NCI-H774 (cell line): ENCODE results near the gene STX4.
"Not testable (repeated sequence)": the region's sequence is repeated elsewhere in the genome, so short reads cannot be mapped to it uniquely, and the experiment has no call there.

ENCODE experiments used
- DNase-seq: peaks from one replicate; lab custom pipeline; 2025; lab: John Stamatoyannopoulos, UW

Gene STX4

DNA sequence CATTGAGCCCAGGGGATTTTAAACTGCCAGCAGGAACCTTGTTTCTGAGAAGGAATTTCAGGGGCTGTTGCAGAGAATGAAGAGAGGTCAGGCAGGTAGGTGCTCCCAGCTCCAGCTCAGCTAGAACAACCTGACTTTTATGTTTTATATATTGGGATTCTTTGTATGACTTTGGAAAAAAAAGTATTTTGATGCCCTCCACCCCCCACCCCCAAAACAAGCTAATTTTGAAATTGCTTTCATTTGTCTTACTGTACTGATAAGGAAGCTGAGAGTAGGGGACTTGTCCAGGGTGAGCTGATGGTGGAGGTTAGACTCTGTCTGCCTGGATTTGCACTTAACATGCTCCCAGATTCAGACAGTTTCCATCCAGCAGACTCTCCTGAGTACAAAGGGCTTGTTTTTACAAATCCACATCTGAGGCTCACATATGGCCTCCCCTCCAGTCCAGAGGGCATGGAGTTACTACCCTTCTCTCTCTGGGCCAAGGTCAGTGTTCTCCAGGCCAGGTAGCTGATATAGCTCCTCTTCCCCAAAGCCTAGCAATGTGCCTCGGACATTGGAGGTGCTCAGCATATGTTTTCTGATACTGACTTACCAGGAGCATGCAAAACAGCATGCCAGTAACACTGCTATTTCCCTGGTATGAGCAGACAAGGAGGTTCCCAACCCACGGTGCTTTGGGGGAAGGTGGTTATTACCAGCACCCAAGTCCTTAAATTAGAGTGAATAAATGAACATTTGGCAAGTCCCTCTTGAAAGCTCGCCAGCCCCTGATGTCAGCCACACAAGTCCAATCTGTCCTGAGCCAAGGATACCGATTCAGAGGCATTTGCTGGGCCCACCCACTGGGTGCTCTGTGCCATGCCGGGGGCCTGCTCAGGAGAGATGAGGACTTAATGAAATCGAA is 34.3 kb upstream of the STX4 start:
- no peak for DNase-seq

DNA sequence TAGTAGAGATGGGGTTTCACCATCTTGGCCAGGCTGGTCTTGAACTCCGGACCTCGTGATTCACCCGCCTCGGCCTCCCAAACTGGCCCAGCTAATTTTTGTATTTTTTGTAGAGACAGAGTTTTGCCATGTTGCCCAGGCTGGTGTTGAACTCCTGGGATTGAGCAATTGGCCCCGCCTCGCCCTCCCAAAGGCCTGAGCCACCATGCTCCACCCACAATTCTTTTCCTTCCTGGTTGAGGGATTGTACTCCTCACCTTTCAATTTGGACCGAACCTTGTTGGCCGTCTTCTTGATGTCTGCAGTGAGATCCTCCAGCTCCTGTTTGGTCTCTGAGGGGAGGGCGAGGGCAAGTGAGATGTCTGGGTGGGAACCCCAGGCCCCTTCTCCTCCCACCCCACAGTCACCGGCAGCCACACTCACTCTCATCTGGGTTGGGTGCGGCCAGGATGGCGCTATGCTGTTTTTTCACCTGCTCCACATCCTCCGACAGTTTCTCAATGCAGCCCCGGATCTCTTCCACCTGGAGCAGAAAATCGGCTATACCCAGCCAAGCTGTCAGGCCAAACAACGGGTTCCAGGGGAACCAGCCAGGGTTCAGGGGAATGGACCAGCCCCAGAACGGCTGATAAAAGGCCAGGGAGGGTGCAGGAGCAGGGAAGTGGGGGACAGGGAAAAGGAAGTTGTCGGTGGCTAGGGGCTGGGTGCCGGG is 32.5 kb upstream of the STX4 start:
- no peak for DNase-seq

DNA sequence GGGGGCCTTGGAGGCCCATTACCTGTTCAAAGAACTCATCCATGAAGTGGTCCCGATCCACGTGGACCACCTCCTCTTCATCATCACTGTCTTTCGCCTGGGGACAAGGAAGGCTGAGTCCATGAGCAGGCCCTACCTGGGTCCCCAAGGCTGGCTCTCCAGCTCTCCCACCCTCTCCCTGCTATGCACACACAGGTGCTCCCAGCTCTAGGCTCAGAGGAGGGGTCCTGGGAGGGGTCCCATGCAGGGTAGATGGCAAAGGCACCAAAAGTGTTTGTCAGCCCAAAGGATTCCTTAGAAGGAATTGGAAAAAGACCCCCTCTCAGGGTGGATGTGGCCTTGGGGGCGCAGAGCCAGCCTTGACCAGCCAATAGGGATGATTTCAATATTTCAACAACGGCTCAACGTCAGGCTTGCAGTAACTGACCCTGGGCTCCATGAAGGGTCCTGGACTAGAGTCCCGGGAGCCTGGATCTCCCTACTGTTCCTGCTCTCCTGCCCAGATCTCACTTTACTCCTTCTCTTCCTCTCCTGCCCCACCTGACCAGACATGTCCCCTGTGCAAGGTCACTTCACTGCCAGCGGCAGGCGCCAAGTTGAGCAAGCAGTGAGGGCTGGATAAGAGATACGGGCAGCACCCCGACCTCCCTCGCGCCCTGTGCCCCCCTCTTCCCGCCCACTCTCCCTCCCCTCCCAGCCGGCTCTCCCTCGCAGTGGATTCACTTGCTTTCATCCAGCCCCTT is 31.7 kb upstream of the STX4 start:
- no peak for DNase-seq

DNA sequence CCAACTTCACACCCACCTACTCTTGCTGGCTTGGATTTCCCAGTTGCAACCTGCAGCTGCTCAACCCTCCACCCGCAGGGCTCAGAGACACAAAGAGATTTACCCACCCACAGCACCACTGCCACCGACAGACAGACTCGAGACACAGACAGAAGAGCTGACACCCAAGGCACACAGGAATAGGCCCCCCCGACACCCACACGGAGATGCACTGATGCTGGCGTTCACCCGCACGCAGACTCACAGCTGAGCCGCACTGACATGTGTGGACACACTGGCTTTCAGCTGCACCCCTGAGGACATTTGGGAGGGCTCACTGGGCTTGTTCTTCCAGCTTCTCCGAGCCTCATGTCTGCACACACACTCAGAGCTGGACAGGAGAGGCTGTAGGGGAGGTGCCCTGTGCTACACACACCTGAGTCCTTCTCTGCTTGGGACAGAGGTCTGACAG is 31.1 kb upstream of the STX4 start:
- DNase-seq: no peak

DNA sequence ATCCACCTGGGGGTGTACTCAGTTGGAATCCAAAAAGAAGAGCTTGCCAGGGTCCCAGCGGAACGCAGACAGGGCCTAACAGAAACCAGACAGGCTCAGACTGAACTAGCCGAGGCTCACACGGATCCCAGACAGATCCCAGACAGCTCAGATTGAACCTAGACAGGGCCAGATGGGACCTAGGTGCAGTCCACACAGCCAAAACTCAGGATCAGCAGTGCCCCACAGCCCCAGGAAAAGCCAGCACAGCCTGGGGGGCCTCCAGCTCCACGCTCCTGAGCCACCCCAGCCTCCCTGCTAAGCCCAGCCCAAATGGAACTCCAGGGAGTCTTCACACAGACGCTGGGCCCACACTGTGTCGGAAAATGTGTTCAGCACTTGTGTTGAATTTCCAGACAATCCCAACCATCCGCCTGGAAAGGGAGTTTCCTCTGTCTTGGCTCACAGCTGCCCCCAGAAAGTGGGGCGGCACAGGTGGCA is 30.5 kb upstream of the STX4 start:
- DNase-seq: no peak

- no peak for DNase-seq
Measured at GRCh38 chr16:31003744-31004143, 29.6 kb upstream of the STX4 start.

GRCh38 chr16:31004658-31005057 is 28.7 kb upstream of the STX4 start:
- no peak for DNase-seq

- no peak for DNase-seq
Measured at GRCh38 chr16:31005350-31006085, 27.8 kb upstream of the STX4 start.

DNA sequence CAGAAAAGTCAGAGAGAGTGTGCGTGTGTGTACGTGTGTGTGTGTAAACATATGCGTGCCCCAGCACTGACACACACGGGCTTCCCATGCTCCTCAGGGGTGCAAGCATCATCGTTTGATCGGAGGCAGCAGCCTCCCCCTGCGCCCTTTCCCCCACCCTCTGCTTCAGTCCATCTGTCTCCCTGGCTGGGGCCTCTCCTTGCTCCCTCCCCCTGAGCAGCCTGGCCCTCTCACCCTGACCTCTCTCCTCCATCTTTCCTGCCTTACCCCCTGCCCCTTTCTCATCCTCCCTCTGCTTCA is 27.3 kb upstream of the STX4 start:
- no peak for DNase-seq

- no peak for DNase-seq
Measured at GRCh38 chr16:31006589-31006988, 26.8 kb upstream of the STX4 start.

GRCh38 chr16:31007684-31008083 is 25.7 kb upstream of the STX4 start:
- DNase-seq: no peak

DNA sequence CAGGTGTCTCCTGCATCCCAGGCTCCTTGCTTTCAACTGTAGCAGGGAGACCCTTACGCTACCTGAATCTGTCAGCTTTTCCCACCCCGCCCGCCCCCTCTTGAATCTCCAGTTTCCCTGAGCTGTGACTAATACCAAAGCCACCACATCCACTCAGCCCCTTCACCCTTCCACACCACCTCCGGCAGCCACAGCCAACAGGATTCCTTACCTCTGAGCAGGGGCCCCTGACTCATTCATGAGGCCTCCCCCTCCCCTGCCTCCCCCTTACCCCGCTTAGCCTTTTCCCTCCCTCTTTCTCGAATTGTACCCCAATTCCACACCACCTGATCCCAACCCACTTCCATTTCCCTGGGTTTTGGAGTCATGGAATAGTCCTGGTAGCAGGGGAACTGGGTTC is 25.2 kb upstream of the STX4 start:
- DNase-seq: no peak

DNA sequence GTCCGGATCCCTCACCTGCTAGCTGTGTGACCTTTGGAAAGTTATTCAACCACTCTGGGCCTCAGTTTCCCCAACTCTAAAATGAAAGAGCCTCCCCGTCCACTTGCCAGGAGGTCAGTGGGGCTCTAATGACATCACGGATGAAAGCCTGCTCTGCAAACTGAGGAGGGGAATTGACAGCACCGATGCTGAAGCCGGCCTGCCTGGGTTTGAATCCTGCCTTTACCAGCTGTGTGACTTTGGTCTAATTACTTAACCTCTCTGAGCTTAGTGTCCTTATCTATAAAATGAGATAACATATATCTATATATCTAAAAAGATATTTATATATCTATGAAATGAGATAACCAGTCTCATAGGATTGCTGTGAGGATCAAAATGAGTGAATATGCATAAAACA is 24.8 kb upstream of the STX4 start:
- no peak for DNase-seq

GRCh38 chr16:31009120-31009519 is 24.2 kb upstream of the STX4 start:
- no peak for DNase-seq

DNA sequence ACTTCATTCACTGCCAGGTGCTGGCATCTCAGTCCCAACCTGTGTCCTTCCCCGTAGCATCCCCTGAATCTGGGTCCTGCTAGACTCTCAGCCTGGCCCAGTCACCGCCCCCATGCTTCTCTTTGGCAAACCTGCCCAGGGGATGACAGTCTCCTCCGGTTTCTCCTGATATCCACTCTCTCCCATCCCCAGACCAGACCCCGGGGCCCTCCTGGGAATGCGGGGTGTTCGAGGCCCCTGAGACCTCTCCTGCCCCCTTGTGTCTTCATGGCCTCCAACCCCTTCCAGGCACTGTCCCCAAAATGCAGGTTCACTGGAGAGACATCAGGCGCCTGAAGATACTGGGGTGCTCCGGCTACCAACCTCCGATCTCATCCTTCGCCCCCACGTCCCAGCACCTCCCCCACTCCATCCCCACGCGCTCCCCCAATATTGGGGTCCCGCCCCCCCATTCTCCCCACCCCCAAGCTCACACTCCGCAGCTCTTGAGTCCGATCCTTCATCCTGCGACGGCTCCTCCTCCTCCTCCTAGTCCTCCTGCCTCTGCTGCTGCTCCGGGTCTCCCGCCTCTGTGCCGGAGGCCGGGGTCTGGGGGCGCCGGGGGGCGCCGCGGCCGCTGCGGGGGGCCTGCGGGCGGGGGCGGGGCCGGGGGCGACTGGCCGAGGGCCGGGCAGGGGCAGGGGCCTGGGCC is 23.3 kb upstream of the STX4 start:
- DNase-seq: no peak

GRCh38 chr16:31010585-31011325 is 22.6 kb upstream of the STX4 start, which contains the start of gene STX1B:
Gene STX1B, minus strand, starts transcription at chr16:31010638. Its CDS starts 242 bp downstream, at chr16:31010396.
- no peak for DNase-seq

DNA sequence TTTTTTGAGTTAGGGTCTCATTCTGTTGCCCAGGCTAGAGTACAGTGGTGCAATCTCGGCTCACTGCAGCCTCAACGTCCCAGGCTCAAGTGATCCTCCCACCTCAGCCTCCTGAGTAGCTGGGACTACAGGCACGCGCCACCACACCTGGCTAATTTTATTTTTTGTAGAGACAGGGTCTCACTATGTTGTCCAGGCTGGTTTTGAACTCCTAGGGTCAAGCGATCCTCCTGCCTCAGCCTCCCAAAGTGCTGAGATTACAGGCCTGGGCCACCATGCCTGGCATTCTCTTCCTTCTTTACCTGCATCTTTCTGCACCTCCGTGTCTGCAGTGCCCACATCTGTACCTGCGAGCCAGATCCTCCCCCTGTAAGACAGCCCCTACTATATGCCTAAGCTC is 21.5 kb upstream of the STX4 start:
- DNase-seq: not testable (repeated sequence)

DNA sequence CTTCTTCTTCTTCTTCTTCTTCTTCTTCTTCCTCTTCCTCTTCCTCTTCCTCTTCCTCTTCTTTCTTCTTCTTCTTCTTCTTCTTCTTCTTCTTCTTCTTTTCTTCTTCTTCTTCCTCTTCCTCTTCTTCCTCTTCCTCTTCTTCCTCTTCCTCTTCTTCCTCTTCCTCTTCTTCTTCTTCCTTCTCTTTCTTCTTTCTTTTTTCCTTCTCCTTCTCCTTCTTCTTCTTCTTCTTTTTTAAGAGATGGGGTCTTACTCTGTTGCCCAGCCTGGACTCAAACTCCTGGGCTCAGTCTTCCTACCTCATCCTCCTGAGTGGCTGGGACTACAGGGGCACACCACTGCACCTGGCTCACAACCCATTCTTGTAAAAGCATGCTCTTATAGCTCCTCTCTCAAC is 20.1 kb upstream of the STX4 start:
- DNase-seq: not testable (repeated sequence)

DNA sequence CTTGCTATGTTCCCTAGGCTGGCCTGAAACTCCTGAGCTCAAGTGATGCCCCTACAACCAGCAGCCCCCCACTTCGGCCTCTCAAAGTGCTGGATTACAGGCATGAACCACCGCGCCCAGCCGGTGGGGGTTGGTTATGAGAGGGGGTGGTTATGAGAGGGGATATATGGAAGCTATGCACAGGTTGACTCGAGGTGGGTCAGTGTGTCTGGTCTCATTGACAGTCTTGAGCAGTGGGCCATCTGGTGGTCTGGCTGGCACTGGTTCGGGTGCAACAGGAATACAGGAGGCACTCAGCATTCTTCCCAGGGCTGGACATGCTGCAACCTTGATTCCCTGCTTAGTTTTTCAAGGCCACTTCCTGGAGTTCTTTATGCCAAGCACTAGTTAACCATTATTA is 17.3 kb upstream of the STX4 start:
- no peak for DNase-seq

DNA sequence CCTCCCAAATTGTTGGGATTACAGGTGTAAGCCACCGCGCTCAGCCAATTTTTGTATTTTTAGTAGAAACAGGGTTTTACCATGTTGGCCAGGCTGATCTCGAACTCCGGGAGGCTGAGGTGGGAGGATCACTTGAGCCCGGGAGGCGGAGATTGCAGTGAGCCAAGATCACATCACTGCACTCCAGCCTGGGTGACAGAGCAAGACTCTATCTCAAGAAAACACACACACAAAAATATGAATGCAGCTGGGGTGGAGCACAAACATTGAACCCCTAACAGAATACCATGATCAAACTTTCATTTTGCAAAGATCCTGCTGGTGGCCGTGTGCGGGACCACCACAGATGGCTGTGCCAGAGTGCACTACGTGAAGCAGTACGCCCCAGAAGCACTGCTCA is 15.6 kb upstream of the STX4 start:
- DNase-seq: not testable (repeated sequence)

DNA sequence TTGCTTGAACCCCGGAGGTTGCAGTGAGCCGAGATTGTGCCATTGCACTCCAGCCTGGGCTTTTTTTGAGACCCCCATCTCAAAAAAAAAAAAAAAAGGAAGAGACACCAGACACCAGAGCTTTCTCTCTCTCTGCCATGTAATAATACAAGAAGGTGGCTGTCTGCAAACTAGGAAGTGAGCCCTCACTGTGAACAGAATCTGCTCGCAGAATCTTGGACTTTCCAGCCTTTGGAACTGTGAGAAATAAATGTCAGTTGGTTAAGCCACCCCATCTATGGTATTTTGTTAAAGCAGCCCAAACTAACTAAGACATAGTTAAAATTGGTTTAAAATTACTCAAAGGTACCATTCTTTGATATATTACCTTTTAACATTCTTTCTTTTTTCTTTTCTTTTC is 12.8 kb upstream of the STX4 start:
- DNase-seq: no peak
